Measurements from ENCODE around the gene GEMIN8.

GRCh38 chrX:13967636-13968035 lies 62.1 kb downstream of the GEMIN8 start:
- no peak for TF ChIP-seq POLR2AphosphoS5 (IDR thresholded peaks at IDR 0.05; ENCODE audit: low read depth, low read length)
- TF ChIP-seq, protein P1, sequence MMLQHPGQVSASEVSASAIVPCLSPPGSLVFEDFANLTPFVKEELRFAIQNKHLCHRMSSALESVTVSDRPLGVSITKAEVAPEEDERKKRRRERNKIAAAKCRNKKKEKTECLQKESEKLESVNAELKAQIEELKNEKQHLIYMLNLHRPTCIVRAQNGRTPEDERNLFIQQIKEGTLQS (IDR thresholded peaks at IDR 0.05) = no peak
- TF ChIP-seq EZH2phosphoT487 (IDR thresholded peaks at IDR 0.05; ENCODE audit: borderline replicate concordance) = no peak
- no peak for TF ChIP-seq ZBTB33 (IDR thresholded peaks at IDR 0.05; ENCODE audit: extremely low read depth, insufficient replicate concordance, low read length)
- no peak for TF ChIP-seq CTCF (IDR thresholded peaks at IDR 0.05 in 2 of 3, conservative IDR thresholded peaks at IDR 0.05 in 1 of 3; ENCODE audit: borderline replicate concordance in 1 of 3, insufficient read depth in 1 of 3, low read depth in 2 of 3, low read length in 2 of 3)

All from HCT116 (cell line).